HG03060 (cell line): ENCODE measurements around the gene DPYSL4.

ENCODE experiments used
- ATAC-seq: cut with Tn5 transposase; IDR thresholded peaks from one replicate; pipeline ENCODE4 v1.9.1; 2021; ENCODE audit warnings: low read depth, moderate number of reproducible peaks; ENCODE audit not compliant: unreplicated experiment

DPYSL4 gene

DNA sequence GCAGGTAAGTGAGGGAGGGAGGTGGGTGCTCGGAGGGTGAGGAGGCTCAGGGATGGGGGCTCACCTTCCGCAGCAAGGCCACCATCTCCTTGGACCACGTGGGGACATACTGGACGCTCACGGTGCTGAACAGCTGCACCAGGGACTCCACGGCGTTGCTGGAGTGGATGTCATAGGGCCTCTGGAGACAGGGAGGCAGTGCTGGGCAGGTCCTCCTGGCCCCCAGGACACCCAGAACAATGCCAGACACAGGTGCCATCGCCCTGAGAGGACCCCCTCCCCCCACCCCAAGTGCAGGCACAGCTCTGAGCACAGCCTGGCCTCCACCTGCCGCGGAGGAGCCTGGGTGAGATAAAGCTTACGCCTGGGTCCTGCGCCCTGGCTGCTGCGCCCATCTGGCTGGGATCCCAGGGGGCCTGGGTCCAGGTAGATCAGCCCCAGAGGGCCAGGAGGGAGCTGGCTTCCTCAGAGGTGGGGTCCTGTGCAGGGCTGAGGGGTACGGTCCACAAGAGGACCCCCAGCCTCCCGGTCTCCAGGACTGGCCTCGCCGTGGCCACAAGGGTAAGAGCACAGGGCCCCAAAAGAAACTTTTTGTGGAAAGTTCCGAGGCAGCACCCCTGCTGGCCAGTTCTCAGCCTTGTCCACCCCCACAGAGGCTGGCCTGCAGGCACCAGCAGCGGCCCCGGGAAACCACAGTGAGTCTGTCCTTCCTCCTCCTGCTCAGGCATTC is 37.8 kb downstream of the DPYSL4 start:
- ATAC-seq = no peak

- no peak for ATAC-seq
Observed at GRCh38 chr10:132225073-132225848, 38.5 kb downstream of the DPYSL4 start.

- no peak for ATAC-seq
Observed at GRCh38 chr10:132225849-132226205, 39.1 kb downstream of the DPYSL4 start.

DNA sequence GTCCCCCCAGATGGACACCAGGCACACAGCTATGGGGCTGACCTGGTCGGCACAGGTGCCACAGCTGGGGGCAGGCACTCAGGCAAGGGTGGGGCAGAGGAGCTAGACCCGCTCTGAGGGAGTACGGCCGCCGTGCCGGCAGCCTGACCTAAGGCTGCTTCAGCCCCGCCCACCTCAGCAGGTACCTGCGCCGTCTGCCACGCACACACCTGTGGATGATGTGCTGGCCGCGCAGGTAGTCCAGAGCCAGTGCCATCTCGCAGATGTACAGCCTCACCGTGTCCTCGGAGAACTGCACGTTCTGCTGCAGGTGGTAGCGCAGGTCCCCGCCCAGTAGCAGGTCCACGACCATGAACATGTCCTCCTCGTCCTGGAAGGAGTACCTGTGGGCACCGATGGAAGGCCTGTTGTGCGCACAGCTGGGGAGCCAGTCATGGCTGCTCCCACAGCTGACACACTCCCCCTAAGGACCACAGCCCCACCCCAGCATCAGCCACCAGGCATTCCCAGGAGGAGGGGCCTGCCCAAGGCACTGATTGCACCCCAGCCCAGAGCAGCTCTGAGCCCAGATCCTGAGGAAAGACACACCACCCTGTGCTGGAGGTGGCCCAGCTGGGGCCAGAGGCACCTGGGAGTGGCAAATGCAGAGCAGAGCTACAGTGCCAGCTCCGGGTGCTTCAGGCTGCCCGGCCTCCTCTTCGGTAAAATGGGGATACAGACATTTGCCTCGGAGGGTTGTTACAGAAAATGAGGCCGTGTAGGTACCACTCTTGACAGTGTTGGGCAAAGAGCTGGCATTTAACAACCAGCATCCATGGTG is 40.0 kb downstream of the DPYSL4 start:
- ATAC-seq = no peak

DNA sequence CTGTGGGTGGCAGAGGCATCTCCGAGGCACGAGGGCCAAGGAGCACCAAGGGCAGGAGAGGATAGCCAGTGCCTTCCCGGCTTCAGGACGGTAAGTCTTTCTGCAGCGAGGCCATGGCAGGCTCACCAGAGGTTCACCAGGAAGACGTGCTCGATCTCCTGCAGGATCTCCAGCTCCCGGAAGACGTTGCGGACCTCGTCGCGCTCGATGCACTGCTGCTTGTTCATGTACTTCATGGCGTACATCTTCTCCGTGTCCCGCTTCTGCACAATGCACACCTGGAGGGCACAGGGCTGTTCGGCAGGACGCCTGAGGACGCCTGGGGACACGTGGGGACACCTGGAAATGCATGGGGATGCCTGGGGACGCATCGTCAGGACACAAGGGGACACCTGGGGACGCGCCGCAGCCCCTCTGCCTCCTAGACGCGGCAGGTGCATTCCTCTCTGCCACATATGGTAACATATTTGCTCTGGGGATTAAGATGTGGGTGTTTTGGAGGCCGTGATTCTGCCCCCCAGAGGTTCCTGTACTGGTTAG is 41.2 kb downstream of the DPYSL4 start:
- no peak for ATAC-seq

- ATAC-seq = no peak
Observed at GRCh38 chr10:132228616-132229015, 41.9 kb downstream of the DPYSL4 start.

DNA sequence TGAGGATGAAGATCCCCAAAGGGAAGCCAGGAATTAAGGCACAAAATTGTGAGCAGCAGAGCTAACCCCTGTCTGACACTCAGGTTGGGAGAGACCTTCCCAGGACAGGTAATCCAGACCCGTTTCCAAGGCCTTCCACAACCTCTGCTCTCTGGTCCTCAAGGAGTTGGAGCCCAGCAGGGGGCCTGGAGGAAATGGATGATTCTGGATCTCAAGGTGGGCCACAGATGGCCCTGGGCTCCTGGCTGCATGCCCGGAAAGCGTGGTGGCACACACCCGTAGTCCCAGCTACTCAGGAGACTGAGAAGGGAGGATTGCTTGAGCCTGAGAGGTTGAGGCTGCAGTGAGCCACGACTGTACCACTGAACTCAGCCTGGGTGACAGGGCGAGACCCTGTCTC is 42.3 kb downstream of the DPYSL4 start:
- ATAC-seq = no peak

GRCh38 chr10:132229834-132230556 is 43.2 kb downstream of the DPYSL4 start:
- no peak for ATAC-seq

DNA sequence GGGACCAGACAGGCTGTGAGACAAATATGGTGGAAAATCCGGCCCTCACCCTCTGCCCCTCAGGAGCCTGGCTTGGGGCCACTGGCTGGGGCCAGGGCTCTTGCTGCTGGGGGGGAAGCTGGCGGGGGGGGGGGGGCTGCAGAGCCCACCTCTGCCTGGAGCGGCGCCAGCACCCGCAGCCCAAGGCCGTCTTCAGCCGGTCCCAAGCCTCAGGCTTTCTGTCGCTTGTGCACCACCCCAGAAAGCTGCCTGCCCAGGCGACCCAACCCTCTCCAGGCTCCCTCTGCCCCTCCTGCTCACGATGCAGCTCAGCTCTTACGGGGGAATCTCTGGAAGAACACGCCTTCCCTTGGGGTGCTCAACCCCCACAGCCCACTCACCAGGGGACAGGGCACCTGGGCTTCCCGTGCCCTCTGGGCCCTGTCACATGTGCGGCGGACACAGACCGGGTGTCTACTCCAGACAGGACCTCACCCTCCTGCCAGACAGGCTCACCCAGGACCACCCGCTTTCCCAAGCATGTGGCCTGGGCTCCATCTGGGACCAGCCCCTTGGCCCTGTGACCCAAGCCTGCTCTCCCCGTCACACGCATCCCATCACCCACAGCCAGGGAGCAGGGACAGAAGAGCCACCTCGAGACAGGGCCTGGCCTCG is 43.9 kb downstream of the DPYSL4 start:
- no peak for ATAC-seq

- no peak for ATAC-seq
Observed at GRCh38 chr10:132231656-132232022, 44.9 kb downstream of the DPYSL4 start.

GRCh38 chr10:132232023-132232951 is 45.5 kb downstream of the DPYSL4 start:
- ATAC-seq = no peak

- no peak for ATAC-seq
Observed at GRCh38 chr10:132232981-132233380, 46.2 kb downstream of the DPYSL4 start.

DNA sequence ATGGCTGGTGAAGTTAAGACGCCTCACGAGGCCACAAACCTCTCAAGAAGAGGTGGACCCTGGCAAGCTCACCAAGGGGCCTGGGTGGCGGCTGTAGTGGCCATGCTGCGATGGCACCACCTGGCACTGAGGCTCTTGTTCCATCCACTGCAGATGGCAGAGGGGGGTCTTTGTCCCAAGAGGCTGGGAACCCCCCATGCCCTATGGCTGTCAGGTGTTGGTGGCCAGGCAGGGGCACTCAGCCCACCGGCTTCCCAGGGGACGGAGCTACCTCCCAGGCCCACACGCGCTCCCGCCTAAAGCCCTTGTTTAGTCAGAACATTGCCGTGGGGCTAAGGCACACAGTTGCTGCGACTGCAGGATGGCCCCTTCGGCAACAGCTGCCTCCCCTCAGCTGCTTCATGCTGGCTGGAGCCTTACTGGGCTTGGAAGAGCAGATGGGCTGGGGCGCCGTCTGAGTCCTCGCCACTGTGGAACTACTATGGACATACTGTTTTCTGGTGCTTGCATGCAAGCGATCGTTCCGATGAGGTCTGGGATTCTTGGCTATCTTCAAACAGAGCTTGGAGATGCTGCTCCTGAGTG is 46.8 kb downstream of the DPYSL4 start:
- no peak for ATAC-seq

DNA sequence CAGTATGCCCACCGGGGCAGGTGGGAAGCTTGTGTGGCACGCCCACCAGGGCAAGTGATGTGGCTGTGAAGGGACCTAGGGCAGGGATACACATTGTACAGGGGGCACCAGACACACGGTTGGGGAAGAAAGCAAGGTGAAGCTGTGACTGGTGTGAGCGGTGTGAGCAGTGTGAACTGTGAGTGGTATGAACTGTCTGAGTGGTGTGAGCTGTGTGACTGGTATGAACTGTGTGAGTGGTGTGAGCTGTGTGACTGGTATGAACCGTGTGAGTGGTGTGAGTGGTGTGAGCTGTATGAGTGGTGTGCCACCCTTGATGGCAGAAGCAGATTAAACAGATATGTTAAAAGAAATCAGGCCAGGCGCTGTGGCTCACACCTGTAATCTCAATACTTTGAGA is 48.1 kb downstream of the DPYSL4 start:
- no peak for ATAC-seq

- no peak for ATAC-seq
Observed at GRCh38 chr10:132236161-132236560, 49.4 kb downstream of the DPYSL4 start.

DNA sequence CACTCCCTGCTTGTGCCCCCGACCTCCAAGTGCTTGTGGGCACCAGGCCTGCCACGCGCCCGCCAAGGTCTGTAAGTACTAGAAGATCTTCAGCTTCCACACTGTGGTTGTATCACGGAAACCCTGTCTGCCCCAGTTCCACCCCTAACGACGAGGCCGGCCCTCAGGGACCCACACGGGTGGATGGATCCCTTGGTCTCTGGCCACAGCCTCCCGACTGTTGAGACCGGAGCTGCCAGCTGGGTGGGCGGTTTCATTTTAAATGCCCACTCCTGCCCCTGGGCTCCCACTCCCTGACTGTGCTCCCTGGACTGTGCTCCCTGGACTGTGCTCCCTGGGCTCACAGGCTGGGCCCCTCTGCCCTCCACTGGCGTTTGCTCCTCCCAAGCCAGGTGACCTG is 50.1 kb downstream of the DPYSL4 start:
- no peak for ATAC-seq

DNA sequence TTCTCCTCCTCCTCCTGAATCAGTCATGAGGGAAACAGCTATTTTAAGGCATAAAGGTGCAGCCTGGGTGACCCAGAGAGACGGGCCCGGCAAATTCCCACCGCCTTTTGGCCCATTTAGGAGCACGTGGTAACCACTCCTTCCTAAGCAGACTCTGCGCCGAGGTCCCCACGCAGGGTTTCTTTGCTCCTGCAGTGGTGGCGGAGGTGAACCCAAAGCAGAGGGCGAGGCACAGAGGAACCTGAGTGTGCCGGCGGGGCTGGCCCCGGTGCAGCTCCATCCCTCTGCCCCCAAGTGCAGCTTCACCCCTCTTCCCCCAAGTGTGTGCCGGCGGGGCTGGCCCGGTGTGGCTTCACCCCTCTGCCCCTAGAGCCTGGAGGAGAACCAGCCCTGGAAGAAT is 50.6 kb downstream of the DPYSL4 start:
- ATAC-seq = no peak

- no peak for ATAC-seq
Observed at GRCh38 chr10:132237871-132238270, 51.1 kb downstream of the DPYSL4 start.
